ENCODE measurements around the gene KIF6.

- TF ChIP-seq EZH2 (IDR thresholded peaks at IDR 0.05; ENCODE audit: low read depth, low read length, severe bottlenecking) (no peak), HDAC2 (IDR thresholded peaks at IDR 0.05; ENCODE audit: borderline replicate concordance in 1 of 2, low read depth in 2 of 2, low read length in 2 of 2) (no peak), POLR2AphosphoS5 (IDR thresholded peaks at IDR 0.05; ENCODE audit: low read depth, low read length) (no peak), MAFK (IDR thresholded peaks at IDR 0.05; ENCODE audit: low read depth, low read length) (no peak), BRCA1 (IDR thresholded peaks at IDR 0.05; ENCODE audit: low read depth, low read length) (no peak), USF2 (IDR thresholded peaks at IDR 0.05; ENCODE audit: low read length) (no peak), POLR2A (IDR thresholded peaks at IDR 0.05; ENCODE audit: control extremely low read depth in 1 of 2, low read depth in 2 of 2, low read length in 2 of 2) (no peak), TCF12 (IDR thresholded peaks at IDR 0.05; ENCODE audit: low read depth, low read length) (no peak), CHD1 (IDR thresholded peaks at IDR 0.05; ENCODE audit: low read depth, low read length) (no peak)
- TF ChIP-seq, protein P1, sequence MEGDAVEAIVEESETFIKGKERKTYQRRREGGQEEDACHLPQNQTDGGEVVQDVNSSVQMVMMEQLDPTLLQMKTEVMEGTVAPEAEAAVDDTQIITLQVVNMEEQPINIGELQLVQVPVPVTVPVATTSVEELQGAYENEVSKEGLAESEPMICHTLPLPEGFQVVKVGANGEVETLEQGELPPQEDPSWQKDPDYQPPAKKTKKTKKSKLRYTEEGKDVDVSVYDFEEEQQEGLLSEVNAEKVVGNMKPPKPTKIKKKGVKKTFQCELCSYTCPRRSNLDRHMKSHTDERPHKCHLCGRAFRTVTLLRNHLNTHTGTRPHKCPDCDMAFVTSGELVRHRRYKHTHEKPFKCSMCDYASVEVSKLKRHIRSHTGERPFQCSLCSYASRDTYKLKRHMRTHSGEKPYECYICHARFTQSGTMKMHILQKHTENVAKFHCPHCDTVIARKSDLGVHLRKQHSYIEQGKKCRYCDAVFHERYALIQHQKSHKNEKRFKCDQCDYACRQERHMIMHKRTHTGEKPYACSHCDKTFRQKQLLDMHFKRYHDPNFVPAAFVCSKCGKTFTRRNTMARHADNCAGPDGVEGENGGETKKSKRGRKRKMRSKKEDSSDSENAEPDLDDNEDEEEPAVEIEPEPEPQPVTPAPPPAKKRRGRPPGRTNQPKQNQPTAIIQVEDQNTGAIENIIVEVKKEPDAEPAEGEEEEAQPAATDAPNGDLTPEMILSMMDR (IDR thresholded peaks at IDR 0.05; ENCODE audit: control extremely low read depth in 1 of 3, insufficient read depth in 1 of 3, low read depth in 1 of 3, low read length in 3 of 3): no peak
- TF ChIP-seq, protein P2, sequence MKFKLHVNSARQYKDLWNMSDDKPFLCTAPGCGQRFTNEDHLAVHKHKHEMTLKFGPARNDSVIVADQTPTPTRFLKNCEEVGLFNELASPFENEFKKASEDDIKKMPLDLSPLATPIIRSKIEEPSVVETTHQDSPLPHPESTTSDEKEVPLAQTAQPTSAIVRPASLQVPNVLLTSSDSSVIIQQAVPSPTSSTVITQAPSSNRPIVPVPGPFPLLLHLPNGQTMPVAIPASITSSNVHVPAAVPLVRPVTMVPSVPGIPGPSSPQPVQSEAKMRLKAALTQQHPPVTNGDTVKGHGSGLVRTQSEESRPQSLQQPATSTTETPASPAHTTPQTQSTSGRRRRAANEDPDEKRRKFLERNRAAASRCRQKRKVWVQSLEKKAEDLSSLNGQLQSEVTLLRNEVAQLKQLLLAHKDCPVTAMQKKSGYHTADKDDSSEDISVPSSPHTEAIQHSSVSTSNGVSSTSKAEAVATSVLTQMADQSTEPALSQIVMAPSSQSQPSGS (IDR thresholded peaks at IDR 0.05; ENCODE audit: low read length): no peak
These were observed 428.2 kb downstream of the KIF6 start for GRCh38 chr6:39296745-39297640.

Measured in H1 (cell line).